NCI-H2171 treated with DMSO at 0.1 percent for 48 hours (cell line): Measurements from ENCODE around the gene PPARA.

Experiments
- DNase-seq: peaks from one replicate; lab custom pipeline; 2025; lab: John Stamatoyannopoulos, UW

Gene PPARA

DNA sequence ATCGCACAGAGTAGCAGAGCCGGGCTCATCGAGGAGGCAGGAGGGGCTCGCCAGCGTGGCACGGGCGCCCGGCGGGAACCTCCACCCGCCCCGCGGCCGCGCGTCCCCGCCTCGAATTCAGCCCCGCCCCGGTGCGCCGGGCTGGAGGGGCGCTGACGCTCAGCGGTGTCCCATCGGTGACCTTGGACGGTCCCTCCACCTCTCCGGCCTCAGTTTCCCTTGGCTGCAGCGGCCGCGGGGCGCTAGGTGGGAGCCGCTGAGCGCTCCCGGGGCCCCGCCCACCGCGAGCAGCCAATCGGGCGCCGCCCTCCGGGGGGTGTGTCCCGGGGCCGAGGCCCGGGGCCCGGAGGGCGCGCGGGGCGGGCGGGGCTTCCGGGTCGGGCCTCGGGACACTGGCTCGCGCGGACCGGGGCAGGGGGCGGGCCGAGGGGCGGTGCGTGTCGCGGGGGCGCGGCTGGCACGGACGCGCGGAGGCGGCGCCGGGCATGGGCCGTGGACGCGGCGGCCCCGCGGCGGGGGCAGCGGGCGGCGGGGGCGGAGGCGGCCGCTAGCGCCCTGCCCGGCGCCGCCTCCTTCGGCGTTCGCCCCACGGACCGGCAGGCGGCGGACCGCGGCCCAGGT, at the start of gene PPARA:
Gene PPARA (plus strand): TSS at position 493 of the 621 bp plus-strand sequence. CDS start 47,858 bp downstream, outside the sequence.
- DNase-seq, result peak; percentile 60

DNA sequence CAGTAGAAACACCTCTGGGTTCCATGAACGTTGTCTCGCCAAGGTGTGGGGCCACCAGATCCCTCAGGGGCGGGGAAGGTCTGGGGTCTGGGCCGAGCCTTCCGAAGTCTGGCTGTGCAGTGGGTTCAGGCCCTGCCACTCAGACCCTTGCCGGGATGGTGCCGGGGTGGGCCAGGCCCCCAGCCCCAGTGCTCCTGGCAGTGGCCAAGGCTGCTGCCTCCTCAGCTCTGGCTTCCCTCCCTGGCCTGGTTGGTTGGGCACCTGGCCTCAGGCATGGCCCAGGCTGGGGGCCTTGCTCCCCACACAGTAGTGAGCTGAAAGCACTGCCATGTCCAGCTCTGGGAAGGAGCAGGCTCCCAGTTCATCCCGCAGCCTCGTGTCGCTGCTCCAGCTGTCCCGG, 48.2 kb upstream of the PPARA start:
- no peak for DNase-seq

DNA sequence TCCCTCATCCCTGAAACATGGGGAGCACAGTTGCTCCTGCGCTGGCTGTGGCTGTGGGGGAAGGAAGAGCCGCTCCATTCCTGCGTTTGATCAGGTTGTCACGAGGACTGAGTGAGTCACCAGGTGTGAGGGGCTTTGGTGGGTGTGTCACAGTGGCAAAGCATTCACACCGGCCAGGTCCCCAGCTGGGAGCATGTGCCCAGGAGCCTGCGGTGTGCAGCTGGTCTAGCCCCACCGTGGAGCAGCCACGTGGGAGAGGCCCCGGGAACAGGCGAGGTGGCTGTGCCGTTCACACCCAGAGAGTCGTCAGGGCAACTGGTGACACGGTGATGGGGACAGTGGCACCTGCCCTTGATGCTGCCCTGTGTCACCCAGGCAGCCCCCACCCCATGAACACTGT, 47.6 kb upstream of the PPARA start:
- DNase-seq, result peak; percentile 19

DNA sequence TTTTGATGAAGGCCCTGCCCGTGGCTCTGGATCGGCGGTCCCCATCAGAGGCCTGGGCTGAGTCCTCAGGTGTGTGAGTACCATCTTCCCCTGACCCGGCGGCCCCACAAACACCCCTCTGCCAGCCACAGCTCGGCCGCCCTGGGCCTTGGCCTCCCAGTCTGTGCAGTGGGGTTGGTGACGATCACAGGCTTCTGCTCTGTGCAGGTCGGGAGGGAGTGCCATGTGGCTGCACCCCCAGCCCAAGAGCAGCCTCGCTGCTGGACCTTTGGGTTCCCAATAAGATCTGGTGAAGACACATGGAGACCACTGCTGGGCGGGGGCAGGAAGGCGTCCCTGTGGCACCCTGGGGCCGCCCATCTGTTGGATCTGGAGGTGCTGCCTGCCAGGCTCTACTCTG, 47.1 kb upstream of the PPARA start:
- DNase-seq, result no peak

DNA sequence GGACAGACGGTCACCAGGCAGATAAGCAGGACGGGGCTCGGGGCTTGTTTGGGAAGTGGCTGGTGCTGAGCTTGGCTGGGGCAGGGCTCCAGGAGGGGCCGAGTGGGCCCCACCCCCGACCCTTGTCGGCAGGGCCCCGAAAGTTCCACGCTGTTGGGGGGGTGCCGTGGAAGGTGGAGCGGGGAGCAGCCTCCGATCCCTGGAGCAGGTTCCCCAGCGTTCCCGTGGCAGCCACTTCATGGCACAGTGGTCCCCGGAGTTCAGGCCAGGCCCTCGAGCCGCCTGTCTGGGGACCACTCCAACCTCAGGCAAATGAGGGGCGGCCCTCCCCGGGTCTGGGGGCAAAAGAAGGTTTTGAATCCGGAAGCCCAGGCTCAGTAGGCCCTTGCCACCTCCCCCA, 46.7 kb upstream of the PPARA start:
- DNase-seq, result no peak

DNA sequence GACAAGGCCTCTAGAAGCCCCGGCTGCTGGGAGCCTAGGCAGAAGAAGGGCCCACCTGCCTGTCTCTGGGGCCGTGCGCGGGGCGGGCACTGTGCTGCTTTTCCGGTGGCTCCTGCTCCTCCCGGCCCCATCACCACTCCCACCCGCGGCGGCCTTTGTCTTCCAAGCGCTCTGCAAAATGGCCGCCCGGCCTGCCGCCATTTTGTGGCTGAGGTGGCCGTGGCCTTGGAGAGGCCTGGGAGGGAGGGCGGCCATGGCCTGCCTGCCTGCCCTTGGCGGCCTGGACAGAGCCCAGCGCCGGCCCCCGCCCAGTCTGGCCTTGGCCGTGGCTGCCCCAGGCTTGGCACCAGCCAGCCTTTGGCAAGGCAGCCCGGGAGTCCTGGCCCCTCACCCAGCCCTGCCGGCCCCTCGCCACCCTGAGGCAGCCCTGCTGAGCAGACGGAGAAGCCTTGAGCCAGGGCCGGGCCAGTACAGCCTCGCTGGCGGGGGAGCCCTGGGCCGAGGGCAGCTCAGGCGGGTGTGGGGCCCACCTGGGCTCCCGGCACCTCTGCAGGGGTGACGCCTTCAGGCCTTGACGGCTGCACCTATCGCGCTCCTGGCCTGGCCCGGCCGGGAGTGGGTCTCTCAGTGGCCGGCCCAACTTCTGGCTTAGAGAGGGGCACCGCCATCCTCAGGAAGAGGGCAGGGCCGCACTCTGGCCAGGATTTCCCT, 46.0 kb upstream of the PPARA start:
- no peak for DNase-seq

DNA sequence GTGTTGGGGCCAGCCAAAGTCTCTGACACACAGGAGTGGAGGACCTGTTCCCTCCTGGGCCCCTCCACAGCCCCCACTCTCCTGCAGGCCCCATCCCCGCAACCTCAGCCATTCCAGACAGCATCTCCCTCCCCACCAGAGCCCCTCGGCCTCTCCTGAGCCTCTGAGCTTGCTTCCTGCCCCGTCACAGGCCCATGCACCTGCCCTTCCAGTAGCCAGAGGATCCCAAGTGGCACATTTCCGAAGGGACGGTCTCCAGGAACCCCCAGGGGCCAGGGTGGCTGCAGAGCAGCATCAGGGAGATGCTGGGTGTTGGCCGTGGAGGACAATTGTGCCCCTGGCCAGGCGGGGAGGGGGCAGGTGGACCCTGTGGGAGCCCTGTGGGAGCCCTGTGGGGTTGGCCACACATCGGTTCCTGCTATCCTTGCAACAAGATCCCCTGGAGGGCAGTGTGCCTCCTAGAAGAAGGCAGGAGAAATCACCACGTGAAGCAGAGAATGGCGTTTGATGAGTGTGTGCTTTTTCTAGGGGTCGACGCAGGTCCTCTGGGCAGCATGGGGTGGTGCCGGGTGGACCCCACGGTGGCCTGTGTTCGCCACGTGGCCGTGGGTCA, 45.3 kb upstream of the PPARA start:
- no peak for DNase-seq

DNA sequence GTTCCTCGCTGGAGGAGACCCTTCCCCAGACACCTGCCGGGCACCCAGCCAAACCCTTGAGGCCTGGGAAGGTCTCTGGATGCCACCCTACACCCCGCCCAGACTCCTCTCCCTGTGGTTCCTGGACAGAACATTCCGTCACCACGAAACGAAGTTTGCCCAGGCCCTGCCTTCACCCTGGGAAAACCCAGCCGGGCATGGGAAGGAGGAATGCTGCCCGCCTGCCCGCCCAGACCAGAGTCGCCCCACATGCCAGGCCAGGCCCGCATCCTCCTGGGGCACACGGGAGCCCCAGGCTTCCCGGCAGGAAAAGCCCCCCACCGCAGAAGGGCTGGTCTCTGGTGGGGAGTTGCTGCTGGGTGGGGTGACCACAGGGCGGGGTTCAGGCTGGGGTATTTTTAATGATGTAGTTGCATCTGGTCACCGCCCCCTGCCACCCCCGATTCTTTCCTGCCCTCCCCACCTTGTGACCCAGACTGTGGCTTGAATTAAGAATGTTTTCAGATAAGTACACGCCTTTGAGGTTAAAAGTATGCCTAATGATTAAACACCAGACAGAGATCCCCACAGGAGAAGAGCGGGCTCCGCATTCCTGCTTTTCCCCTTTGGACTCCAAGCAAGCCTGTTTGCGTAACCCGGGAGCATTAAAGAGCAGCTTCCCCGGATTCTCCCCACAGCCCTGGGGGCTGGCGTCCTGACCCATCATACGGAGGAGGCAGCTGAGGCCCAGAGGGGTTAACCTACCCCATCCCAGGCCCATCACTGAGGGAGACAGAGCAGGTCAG, 44.6 kb upstream of the PPARA start:
- no peak for DNase-seq

DNA sequence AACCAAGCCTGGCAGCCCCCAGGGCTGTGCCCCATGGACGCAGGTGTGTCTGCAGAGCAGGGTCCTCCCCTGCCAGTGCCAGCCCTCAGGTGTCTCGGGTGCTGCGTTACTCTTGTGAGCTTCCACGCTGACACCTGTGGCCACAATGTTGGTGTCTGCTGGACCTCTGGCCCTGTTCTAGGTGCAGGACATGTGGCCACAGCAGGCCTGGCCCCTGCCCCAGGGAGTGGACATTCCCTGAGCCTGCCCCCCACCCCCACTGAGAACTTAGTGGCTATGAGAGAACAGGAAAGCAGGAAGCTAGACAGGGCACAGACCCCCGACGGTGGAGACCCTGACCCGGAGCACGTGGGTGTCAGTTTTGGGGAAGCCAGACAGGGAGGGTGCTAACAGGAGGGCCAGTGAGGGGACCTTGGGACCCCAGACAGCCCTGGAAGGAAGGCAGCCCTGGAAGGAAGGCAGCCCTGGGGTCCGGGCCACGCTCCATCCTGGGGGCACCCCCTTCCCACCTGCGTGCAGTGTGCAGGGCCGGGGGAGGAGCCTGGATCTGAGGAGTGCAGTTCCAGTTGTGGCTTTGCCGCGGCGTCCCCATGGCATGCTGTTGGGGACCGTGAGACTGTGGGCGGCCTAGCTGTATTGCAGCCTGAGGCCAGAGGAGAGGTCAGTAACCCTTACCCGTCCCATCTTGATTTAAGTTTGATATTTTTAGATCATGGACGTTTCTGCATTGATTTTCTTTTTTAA, 43.9 kb upstream of the PPARA start:
- DNase-seq, result peak; percentile 32

DNA sequence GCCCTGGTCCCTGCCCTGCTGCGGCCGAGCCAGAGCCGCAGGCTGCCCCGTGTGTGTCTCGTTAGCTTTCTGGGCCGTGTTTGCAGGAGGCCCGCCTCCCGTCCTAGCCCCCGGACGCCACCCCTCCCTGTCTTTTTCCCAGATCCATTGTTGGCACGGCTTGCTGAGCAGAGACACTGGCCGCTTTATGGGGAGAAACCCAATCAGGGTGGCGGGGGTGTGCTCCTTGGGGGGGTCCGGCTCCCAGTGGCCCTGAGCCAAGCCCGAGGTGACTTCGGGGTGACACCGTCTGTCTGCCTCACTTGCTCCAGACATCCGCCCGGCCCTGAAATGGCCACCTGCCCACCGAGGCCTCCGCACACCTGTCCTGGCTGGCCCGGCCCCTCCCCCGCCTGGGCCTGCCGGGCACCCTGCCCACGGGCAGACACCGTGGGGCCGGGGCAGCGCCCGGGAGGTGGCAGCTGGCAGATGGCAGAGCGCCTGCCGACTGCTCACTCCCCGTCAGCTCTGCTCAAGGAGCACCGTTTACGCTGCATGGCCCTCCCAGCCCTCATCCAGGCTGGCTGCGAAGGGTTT, 43.1 kb upstream of the PPARA start:
- peak; percentile 87 for DNase-seq

DNA sequence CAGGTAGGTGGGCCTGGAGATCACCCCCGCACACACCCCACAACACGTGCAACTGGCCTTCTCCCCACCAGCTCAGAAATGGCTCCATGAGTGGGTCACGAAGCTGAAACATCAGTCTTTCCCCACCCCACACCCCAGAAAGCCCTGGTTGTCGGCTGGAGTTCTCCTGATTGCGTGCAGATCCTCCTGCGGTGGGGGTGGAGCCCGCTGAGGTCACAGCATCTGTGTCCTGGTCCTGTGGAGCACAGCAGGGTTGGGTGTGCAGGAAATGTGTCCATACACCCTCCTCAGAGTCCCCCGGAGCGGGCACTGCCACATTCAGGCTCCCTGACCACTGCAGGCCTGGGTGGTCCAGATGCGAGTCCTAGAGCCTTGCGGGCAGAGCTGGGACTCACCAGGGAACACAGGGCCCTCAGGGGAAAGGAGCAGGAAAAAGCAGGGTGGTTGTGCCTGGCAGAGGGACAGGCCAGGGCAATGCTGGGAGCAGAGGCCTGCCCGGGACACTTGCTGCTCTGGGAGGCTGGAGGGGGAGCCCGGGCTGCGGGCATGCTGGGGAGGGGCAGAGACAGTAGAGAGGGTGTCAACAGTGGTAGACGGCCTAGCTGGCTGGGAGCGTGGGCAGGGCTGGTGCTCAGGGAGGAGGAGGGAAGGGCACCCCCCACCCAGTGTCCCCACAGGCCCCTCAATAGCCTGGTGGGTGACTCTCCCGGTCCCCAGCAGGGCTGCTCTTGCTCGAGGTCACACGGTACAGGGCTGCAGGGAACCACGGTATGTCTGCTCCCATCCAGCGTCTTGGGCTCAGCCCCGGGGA, 42.4 kb upstream of the PPARA start:
- DNase-seq, result no peak

DNA sequence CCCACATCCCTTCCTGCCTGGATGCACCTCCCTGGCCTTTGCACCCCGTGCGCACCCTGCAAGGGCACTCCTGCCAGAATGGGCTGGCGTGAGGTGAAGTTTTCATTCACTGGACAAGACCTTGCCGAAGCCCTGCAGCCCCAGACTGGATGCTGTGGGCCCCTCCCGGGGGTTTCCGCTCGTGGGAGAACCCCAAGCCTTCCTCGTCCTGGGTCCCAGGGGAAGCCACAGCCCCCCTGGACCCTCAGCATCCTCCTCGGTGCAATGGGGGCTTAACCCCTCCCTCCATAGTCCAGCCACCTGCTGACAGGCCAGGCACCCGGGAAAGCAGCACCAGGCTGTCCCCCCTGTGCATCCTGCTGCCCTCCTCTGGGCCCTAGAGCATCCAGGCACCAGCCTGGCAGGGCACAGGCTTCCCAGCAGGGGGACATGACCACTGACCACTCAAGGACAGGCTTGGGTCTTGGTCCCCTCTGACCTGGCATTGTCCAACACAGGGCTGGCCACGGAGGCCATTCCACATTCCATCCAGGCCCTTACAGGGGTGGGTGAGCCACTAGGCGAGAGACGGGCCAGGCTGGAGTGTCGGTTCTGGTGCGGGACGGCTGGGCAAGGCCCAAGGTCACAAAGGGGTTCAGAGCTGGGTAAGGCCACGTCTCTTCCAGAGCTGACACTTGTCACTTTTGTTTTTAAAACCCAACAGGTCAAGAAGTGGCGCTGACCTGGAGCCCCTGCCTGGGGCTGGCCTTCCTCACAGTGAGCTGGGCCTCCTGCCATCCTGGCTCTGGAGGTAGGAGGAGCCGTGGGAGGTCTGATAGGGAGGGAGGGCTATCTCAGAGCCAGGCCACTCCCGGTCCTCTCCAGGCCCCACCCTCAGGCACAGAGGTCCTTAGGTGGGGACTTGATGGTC, 41.5 kb upstream of the PPARA start:
- no peak for DNase-seq

DNA sequence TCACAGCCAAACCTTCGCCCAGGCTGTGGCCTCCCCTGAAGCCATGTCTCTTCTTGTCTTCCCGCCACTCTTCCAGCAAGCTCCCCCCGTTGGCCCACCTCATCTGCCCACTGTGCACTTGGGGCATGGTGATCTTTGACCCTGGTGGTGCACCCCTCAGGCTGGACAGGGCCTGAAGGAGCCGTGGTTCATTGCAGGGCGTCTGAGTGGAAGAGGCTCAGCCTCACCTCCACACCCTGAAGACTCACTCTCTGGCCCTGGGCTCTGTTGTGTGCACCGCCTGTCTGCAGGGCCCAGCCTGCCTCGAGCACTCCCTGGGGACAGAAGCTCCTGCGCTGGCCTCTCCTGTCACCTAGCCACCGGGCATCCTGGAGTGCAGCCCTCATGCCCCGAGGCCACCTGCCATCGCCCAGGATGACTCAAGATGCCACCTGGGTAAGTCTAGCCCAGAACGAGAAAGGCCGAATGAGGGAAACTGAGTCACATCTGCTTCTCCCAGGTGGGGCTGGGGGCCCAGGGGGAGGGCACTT, 40.8 kb upstream of the PPARA start:
- no peak for DNase-seq

DNA sequence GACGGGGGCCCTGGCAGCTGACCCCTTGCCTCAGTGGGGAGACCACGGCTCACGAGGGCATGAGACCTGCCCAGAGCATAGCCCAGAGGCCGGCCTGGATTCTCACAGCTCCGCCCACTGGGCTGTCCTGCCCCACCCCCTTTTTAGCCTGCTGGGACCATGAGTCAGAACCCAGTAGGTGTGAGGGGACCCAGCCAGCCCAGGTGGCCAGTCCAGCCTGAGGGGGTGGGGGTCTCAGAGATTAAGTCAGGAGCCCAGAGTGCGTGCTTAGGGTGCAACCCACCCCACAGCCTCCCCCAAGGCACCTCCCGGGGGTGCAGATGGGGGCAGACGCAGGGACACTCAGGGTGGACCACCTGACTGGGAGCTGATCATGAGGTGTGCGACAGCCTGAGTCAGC, 40.1 kb upstream of the PPARA start:
- no peak for DNase-seq

DNA sequence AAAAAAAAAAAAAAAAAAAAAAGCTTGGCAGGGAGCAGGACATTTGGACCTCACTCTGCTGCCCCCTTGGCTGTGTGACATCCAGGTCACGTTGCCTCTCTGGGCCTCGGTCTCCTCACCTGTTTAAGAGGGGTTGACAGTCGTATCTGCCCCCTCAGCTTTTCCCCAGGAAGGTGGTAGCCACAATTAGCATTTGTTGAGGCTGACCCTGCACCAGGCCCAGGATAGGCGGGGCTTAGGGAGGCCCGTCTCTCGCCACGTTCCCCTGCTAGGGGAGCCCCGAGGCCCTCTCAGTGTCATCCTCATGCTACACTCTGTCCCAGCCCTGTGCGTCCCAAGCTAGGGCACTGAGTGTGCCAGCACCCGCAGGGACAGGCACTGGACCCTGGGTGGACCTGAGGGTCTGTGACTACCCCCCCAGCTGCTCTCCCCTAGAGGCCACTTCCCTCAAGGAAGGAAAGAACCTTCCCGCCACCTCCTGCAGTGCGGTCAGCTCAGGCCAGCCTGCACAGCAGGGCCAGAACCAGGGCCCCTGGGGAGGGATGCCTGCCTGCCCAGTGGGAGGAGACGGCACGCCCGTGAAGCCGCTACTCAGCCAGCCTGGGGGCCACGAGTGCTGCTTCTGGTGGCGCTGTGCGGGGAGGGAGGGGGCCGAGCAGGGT, 38.5 kb upstream of the PPARA start:
- no peak for DNase-seq

DNA sequence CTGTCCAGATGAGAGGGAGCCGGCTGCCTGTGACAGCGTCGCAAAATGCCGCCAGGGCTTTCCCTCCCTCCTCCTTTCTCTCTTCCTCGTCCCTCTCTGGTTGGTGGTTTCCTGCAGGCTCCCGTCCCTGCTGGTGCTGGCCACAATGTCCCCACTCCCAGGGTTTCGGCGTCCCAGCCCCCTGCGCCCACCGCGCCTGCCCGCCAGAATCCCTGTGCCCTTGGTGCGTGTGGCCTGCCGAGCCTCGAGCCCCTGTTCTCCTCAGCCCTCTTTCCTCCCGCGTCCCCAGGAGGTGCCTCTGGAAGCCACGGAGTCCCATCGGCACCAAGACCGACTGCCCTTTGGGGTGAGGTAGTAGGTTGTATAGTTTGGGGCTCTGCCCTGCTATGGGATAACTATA, 37.9 kb upstream of the PPARA start:
- no peak for DNase-seq

DNA sequence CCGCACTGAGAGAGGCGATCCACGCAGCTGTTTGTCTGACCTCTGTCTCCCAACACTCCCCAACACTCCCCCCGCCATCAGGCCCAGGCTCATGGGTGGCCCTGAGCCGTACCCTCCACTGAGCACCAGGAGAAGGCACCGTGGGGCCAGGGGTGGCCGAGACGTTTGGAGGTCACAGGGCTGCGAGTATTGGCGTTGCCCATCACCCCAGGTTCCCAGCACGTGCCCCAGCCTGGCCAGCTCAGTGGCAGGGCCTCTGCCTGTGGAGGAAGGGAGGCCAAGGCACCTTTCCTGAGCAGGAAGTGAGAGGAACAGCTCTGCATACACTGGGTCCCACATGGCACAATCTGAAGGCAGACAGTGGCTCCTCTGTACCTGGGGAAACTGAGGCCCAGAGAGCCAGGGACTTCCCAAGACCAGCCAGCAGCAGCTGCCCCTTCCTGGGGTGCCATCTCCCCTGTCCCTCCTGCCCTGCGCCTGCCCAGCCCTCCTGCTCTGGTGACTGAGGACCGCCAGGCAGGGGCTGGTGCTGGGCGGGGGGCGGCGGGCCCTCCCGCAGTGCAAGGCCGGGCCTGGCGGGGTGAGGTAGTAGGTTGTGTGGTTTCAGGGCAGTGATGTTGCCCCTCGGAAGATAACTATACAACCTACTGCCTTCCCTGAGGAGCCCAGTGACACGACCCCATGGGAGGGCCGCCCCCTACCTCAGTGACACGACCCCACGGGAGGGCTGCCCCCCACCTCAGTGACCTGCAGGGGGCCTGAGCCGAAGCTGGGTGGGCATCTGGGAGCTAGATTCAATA, 37.0 kb upstream of the PPARA start:
- no peak for DNase-seq

DNA sequence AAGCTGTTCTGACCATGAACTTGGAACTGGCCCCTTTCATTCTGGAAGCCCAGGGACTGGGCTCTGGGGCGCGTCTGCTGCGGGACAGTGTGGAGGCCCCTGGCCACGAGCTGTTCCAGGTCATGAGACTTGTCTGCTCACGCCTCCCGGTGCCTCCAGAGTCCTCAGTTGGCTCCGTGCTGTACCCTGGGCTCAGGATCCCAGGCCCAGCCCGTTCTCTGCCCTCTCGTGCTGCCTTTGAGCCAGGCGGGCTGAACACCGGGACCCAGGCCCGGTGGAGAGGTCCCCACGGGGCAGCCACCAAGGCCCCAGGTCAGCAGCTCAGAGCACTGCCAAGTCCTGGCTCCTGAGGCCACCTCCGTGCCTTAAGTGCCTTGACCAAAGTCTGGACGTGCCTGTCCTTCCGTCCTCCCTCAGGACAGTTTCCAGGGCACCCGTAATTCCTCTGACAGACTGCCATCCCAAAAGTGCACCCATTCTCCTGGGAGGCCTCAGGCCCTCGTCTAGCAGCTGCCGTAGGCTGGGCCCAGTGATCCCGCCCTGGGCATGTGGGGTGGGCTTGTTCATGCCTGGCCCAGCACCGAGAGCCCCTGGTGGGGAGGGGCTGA, 36.3 kb upstream of the PPARA start:
- DNase-seq, result peak; percentile 11
